Subcutaneous adipose tissue (tissue), 4 donors: ENCODE measurements around the gene SLC16A4. TPM values are rescaled to one million over a fixed set of nuclear protein-coding genes. Genes with fewer than 3 reads are reported as not detected.

Experiments
- CTCF ChIP-seq: fragments of 450-650 bp; IDR thresholded peaks from one replicate; pipeline ENCODE4 v1.5.1; 2016; ENCODE audit warnings: low read depth, mild to moderate bottlenecking, control low read depth, antibody characterized with exemption, moderate library complexity
- total RNA-seq, 4 donors: library from RNA; depleted of rRNA; stranded (reverse); fragments of >200 nt; gene quantifications; one replicate each; pipeline ENCODE4 v1.1.0, GENCODE V29; 2016

The SLC16A4 gene
- 1 to 10 TPM; 1.9 to 7.3 (median 4.1) TPM for total RNA-seq

GRCh38 chr1:110390692-110391245 lies at the start of gene SLC16A4:
TSS of gene SLC16A4 (minus strand) at chr1:110391026. CDS start at chr1:110389323, 1,703 bp downstream.
- no peak for TF ChIP-seq CTCF

- no peak for TF ChIP-seq CTCF
Observed at GRCh38 chr1:110438893-110439292, 48.1 kb upstream of the SLC16A4 start.

- no peak for TF ChIP-seq CTCF
Observed at GRCh38 chr1:110436635-110437034, 45.8 kb upstream of the SLC16A4 start.

- no peak for TF ChIP-seq CTCF
Observed at GRCh38 chr1:110434946-110435345, 44.1 kb upstream of the SLC16A4 start.

- TF ChIP-seq CTCF = no peak
Observed at GRCh38 chr1:110433803-110434202, 43.0 kb upstream of the SLC16A4 start.

GRCh38 chr1:110433213-110433612 lies 42.4 kb upstream of the SLC16A4 start:
- no peak for TF ChIP-seq CTCF

- no peak for TF ChIP-seq CTCF
Observed at GRCh38 chr1:110430901-110431300, 40.1 kb upstream of the SLC16A4 start.
